ENCODE results near the gene GPX4. TPM values are rescaled to one million over a fixed set of nuclear protein-coding genes. Genes with fewer than 3 reads are reported as not detected.

Gene GPX4
- total and polyA plus RNA-seq, 2 of the 13 experiments (the other 11 are each of a cell fraction or from before 2014, with no cell fraction given): 535 to 613 TPM

DNA sequence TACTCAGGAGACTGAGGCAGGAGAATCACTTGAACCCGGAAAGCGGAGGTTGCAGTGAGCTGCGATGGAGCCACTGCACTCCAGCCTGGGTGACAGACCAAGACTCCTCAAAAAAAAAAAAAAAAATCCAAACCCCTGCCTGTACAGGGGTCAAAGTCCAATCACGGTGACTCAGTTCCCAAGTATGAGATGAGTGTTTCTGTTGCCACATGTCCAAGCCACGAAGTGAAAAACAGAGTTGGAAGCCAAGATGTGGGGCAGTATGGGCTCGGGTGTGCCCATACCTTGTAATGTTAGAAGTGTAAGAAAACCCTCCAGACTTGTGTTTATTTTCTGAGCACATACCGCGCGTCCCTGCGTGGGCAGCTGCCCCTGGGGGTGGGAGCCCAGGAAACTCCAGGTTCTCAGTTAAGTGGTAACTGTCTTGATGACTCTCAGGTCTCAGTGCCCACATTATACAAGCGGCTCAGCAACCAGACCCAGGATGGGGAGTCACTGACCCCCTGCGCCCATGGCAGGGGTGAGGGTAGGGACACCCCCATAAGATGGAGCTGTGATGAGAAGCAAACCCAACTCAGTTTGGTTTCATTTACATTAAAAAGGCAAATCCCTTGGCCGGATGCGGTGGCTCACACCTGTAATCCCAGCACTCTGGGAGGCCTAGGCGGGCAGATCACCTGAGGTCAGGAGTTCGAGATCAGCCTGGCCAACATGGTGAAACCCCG, 1.2 kb upstream of the GPX4 start (continued):
- TF ChIP-seq, protein P1, sequence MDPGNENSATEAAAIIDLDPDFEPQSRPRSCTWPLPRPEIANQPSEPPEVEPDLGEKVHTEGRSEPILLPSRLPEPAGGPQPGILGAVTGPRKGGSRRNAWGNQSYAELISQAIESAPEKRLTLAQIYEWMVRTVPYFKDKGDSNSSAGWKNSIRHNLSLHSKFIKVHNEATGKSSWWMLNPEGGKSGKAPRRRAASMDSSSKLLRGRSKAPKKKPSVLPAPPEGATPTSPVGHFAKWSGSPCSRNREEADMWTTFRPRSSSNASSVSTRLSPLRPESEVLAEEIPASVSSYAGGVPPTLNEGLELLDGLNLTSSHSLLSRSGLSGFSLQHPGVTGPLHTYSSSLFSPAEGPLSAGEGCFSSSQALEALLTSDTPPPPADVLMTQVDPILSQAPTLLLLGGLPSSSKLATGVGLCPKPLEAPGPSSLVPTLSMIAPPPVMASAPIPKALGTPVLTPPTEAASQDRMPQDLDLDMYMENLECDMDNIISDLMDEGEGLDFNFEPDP (CRISPR knock-in tag; conservative IDR thresholded peaks at IDR 0.05): no peak
- no peak for TF ChIP-seq ZMYM4 (CRISPR knock-in tag; IDR thresholded peaks at IDR 0.05)
- TF ChIP-seq NCOR1 (IDR thresholded peaks at IDR 0.05; ENCODE audit: borderline replicate concordance, low read length): peak; percentile 84
- TF ChIP-seq, protein P2, sequence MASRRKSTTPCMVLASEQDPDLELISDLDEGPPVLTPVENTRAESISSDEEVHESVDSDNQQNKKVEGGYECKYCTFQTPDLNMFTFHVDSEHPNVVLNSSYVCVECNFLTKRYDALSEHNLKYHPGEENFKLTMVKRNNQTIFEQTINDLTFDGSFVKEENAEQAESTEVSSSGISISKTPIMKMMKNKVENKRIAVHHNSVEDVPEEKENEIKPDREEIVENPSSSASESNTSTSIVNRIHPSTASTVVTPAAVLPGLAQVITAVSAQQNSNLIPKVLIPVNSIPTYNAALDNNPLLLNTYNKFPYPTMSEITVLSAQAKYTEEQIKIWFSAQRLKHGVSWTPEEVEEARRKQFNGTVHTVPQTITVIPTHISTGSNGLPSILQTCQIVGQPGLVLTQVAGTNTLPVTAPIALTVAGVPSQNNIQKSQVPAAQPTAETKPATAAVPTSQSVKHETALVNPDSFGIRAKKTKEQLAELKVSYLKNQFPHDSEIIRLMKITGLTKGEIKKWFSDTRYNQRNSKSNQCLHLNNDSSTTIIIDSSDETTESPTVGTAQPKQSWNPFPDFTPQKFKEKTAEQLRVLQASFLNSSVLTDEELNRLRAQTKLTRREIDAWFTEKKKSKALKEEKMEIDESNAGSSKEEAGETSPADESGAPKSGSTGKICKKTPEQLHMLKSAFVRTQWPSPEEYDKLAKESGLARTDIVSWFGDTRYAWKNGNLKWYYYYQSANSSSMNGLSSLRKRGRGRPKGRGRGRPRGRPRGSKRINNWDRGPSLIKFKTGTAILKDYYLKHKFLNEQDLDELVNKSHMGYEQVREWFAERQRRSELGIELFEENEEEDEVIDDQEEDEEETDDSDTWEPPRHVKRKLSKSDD (CRISPR knock-in tag; IDR thresholded peaks at IDR 0.05; ENCODE audit: low read depth): no peak
- TF ChIP-seq, protein P3, sequence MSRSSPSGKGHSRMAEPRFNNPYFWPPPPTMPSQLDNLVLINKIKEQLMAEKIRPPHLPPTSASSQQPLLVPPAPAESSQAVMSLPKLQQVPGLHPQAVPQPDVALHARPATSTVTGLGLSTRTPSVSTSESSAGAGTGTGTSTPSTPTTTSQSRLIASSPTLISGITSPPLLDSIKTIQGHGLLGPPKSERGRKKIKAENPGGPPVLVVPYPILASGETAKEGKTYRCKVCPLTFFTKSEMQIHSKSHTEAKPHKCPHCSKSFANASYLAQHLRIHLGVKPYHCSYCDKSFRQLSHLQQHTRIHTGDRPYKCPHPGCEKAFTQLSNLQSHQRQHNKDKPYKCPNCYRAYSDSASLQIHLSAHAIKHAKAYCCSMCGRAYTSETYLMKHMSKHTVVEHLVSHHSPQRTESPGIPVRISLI (CRISPR knock-in tag; IDR thresholded peaks at IDR 0.05; ENCODE audit: borderline replicate concordance): no peak; the same call in none of the 2 replicates
- no peak for TF ChIP-seq ZNF30 (CRISPR knock-in tag; IDR thresholded peaks at IDR 0.05)
- no peak for TF ChIP-seq SSRP1 (CRISPR knock-in tag; IDR thresholded peaks at IDR 0.05)
- 0 out of 2 replicates have a peak, but pooled peaks have one; percentile 28 for TF ChIP-seq NCOA1 (CRISPR knock-in tag; IDR thresholded peaks at IDR 0.05)
- TF ChIP-seq ONECUT2 (CRISPR knock-in tag; IDR thresholded peaks at IDR 0.05): no peak
- TF ChIP-seq KDM5B (CRISPR knock-in tag; IDR thresholded peaks at IDR 0.05; ENCODE audit: borderline replicate concordance): no peak
- TF ChIP-seq, protein P4, sequence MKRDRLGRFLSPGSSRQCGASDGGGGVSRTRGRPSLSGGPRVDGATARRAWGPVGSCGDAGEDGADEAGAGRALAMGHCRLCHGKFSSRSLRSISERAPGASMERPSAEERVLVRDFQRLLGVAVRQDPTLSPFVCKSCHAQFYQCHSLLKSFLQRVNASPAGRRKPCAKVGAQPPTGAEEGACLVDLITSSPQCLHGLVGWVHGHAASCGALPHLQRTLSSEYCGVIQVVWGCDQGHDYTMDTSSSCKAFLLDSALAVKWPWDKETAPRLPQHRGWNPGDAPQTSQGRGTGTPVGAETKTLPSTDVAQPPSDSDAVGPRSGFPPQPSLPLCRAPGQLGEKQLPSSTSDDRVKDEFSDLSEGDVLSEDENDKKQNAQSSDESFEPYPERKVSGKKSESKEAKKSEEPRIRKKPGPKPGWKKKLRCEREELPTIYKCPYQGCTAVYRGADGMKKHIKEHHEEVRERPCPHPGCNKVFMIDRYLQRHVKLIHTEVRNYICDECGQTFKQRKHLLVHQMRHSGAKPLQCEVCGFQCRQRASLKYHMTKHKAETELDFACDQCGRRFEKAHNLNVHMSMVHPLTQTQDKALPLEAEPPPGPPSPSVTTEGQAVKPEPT (CRISPR knock-in tag; IDR thresholded peaks at IDR 0.05; ENCODE audit: low read depth): no peak
- TF ChIP-seq ZFP1 (CRISPR knock-in tag; IDR thresholded peaks at IDR 0.05): 0 out of 2 replicates have a peak, but pooled peaks have one; percentile 20
- TF ChIP-seq, protein P5, sequence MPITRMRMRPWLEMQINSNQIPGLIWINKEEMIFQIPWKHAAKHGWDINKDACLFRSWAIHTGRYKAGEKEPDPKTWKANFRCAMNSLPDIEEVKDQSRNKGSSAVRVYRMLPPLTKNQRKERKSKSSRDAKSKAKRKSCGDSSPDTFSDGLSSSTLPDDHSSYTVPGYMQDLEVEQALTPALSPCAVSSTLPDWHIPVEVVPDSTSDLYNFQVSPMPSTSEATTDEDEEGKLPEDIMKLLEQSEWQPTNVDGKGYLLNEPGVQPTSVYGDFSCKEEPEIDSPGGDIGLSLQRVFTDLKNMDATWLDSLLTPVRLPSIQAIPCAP (CRISPR knock-in tag; IDR thresholded peaks at IDR 0.05; ENCODE audit: low read depth): no peak
- TF ChIP-seq CC2D1A (CRISPR knock-in tag; IDR thresholded peaks at IDR 0.05): no peak
- TF ChIP-seq, protein P6, sequence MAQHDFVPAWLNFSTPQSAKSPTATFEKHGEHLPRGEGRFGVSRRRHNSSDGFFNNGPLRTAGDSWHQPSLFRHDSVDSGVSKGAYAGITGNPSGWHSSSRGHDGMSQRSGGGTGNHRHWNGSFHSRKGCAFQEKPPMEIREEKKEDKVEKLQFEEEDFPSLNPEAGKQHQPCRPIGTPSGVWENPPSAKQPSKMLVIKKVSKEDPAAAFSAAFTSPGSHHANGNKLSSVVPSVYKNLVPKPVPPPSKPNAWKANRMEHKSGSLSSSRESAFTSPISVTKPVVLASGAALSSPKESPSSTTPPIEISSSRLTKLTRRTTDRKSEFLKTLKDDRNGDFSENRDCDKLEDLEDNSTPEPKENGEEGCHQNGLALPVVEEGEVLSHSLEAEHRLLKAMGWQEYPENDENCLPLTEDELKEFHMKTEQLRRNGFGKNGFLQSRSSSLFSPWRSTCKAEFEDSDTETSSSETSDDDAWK (CRISPR knock-in tag; IDR thresholded peaks at IDR 0.05): no peak
- no peak for TF ChIP-seq JDP2 (CRISPR knock-in tag; IDR thresholded peaks at IDR 0.05; ENCODE audit: borderline replicate concordance)
- TF ChIP-seq SMC3 (IDR thresholded peaks at IDR 0.05; ENCODE audit: low read length): peak; percentile 8; the same call in 1 of the 2 replicates
- TF ChIP-seq, protein P7, sequence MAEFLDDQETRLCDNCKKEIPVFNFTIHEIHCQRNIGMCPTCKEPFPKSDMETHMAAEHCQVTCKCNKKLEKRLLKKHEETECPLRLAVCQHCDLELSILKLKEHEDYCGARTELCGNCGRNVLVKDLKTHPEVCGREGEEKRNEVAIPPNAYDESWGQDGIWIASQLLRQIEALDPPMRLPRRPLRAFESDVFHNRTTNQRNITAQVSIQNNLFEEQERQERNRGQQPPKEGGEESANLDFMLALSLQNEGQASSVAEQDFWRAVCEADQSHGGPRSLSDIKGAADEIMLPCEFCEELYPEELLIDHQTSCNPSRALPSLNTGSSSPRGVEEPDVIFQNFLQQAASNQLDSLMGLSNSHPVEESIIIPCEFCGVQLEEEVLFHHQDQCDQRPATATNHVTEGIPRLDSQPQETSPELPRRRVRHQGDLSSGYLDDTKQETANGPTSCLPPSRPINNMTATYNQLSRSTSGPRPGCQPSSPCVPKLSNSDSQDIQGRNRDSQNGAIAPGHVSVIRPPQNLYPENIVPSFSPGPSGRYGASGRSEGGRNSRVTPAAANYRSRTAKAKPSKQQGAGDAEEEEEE (CRISPR knock-in tag; IDR thresholded peaks at IDR 0.05; ENCODE audit: borderline replicate concordance): no peak
